ENCODE measurements around the gene TANK. TPM values are rescaled to one million over a fixed set of nuclear protein-coding genes. Genes with fewer than 3 reads are reported as not detected.

TANK gene
- total and polyA plus RNA-seq, 2 of the 13 experiments (the other 11 are each of a cell fraction or from before 2014, with no cell fraction given) = 66.9 to 96.1 TPM

DNA sequence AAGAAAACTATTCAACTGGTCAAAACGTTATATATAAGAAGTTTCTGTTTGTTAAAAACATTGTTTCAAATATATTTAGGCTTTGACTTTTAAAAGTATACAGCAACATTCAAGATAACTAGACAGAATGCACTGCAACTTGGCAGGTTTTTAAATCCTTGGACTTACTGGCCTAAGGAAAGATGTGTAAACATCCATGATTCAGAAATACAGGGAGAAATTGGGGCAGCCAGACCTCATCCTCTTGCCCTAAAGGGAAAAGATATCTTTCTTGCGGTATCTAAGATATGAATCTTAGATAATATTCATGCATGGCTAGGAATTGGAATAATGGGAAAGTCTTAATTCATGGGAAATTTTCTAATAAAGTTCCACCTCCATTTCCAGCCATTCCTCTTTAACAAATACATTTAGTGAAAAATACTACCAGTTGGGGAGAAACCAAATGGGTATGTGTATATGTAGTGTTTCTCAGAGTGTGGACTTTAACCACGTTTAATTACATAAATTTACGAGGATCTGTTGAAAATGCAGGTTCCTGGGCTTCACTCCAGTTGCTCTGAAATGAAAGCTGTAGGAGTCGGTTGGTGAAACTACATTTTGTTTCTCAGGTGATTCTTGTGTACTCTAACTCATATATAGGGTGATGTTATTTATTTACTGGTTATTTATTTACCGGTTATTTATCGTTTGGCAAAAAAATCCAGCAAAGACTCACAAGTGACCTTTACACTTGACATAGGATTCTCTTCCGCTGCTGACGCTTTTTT, 587 bp upstream of the TANK start (continued):
- TF ChIP-seq KIAA2018 (CRISPR knock-in tag; IDR thresholded peaks at IDR 0.05; ENCODE audit: borderline replicate concordance) (0 out of 2 replicates have a peak, but pooled peaks have one; percentile 88), TGIF2 (CRISPR knock-in tag; IDR thresholded peaks at IDR 0.05) (no peak), GABPA (IDR thresholded peaks at IDR 0.05; ENCODE audit: low read depth, low read length) (no peak), GABPA (CRISPR knock-in tag; IDR thresholded peaks at IDR 0.05; ENCODE audit: low read depth) (no peak), TARDBP (CRISPR knock-in tag; IDR thresholded peaks at IDR 0.05) (0 out of 2 replicates have a peak, but pooled peaks have one; percentile 8), ZNF816 (CRISPR knock-in tag; IDR thresholded peaks at IDR 0.05; ENCODE audit: borderline replicate concordance) (no peak), ZNF101 (CRISPR knock-in tag; IDR thresholded peaks at IDR 0.05; ENCODE audit: borderline replicate concordance, low read depth) (no peak), ZSCAN29 (CRISPR knock-in tag; conservative IDR thresholded peaks at IDR 0.05) (no peak), AKAP8 (CRISPR knock-in tag; IDR thresholded peaks at IDR 0.05) (no peak), MED8 (CRISPR knock-in tag; IDR thresholded peaks at IDR 0.05; ENCODE audit: insufficient replicate concordance) (peak; percentile 25), KLF15 (CRISPR knock-in tag; IDR thresholded peaks at IDR 0.05; ENCODE audit: borderline replicate concordance) (no peak)
- TF ChIP-seq, protein P1, sequence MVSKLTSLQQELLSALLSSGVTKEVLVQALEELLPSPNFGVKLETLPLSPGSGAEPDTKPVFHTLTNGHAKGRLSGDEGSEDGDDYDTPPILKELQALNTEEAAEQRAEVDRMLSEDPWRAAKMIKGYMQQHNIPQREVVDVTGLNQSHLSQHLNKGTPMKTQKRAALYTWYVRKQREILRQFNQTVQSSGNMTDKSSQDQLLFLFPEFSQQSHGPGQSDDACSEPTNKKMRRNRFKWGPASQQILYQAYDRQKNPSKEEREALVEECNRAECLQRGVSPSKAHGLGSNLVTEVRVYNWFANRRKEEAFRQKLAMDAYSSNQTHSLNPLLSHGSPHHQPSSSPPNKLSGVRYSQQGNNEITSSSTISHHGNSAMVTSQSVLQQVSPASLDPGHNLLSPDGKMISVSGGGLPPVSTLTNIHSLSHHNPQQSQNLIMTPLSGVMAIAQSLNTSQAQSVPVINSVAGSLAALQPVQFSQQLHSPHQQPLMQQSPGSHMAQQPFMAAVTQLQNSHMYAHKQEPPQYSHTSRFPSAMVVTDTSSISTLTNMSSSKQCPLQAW (CRISPR knock-in tag; IDR thresholded peaks at IDR 0.05) = peak; percentile 52; the same call in 1 of the 2 replicates

All from HepG2 (cell line).